SU-DHL-6 (cell line): ENCODE results near the gene RNPC3.

ENCODE experiments used
- EZH2phosphoT487 ChIP-seq: fragments of 200-600 bp; sonication (generic), shearing (Covaris generic); conservative IDR thresholded peaks from 2 replicates; pipeline ENCODE4 v1.6.1; 2018; ENCODE audit warnings: mild to moderate bottlenecking, antibody characterized with exemption, low read length, moderate library complexity, mixed read lengths
- TF ChIP-seq, protein P1 (sequence below): fragments of 200-600 bp; sonication (generic); IDR thresholded peaks from one replicate; pipeline ENCODE4 v1.5.1; 2017; ENCODE audit warnings: antibody characterized with exemption, mild to moderate bottlenecking, low read length, moderate library complexity; ENCODE audit not compliant: insufficient read depth, poor library complexity, severe bottlenecking

- TF ChIP-seq, protein P1, sequence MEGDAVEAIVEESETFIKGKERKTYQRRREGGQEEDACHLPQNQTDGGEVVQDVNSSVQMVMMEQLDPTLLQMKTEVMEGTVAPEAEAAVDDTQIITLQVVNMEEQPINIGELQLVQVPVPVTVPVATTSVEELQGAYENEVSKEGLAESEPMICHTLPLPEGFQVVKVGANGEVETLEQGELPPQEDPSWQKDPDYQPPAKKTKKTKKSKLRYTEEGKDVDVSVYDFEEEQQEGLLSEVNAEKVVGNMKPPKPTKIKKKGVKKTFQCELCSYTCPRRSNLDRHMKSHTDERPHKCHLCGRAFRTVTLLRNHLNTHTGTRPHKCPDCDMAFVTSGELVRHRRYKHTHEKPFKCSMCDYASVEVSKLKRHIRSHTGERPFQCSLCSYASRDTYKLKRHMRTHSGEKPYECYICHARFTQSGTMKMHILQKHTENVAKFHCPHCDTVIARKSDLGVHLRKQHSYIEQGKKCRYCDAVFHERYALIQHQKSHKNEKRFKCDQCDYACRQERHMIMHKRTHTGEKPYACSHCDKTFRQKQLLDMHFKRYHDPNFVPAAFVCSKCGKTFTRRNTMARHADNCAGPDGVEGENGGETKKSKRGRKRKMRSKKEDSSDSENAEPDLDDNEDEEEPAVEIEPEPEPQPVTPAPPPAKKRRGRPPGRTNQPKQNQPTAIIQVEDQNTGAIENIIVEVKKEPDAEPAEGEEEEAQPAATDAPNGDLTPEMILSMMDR: no peak
- TF ChIP-seq EZH2phosphoT487: no peak
These were observed 9.2 kb upstream of the RNPC3 start for GRCh38 chr1:103516283-103516682.
